ENCODE measurements around the gene KCND2.
"Not testable (repeated sequence)": the region's sequence is repeated elsewhere in the genome, so short reads cannot be mapped to it uniquely, and the experiment has no call there.

Gene KCND2

DNA sequence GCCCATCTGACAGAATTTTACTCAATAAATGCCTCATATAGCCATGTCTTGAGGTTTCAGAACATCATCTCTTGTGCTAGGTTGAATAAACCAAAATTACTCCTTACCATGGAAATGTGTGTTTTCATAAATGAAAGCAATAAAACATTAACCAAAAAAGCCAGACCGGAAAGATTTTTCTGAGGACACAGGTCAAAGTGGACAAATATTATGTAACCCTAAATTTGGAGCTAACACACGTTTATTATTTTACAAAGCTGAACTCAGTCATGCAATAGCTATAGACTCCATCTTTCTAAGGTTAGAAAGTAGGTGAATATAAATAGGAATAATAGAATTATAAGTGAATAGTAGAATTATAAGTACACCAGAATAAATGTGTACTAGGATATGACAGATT, 315.9 kb downstream of the KCND2 start:
- no peak for DNase-seq

DNA sequence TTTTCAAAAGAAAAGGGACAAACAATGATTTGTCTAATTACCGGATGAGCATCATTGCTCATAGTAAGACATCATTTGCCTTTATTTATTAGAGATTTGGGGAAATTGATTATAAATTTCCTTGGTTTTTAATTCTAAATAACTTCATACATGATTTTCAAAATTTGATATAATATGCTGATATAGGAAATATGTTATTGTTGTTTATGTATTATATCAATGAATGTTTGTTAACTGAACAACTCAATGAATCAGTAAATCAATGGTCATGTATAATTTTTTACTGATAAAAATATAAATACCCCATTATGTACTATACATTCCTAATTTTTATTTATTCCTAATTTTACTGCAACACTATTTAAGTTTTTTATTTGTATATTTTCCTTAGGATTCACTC, 327.6 kb downstream of the KCND2 start:
- no peak for DNase-seq

DNA sequence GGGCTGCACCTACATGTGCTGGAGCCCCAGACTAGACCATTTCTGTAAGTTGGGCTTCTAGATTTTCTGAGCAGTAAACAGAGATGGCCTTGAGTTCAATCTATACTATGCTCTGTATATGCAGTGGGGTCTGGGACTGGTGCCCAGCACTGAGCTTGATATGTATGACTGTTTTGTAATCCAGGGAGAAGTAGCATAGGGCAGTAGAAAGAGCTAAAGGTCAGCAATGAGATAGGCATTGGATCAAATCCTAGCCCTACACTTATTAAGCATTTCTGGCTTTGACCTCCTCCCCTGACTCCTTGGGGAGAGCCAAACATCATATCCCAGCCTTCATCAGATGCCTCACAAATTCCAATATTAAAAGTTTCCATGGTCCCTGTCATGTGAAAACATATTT, 330.4 kb downstream of the KCND2 start:
- DNase-seq = no peak

DNA sequence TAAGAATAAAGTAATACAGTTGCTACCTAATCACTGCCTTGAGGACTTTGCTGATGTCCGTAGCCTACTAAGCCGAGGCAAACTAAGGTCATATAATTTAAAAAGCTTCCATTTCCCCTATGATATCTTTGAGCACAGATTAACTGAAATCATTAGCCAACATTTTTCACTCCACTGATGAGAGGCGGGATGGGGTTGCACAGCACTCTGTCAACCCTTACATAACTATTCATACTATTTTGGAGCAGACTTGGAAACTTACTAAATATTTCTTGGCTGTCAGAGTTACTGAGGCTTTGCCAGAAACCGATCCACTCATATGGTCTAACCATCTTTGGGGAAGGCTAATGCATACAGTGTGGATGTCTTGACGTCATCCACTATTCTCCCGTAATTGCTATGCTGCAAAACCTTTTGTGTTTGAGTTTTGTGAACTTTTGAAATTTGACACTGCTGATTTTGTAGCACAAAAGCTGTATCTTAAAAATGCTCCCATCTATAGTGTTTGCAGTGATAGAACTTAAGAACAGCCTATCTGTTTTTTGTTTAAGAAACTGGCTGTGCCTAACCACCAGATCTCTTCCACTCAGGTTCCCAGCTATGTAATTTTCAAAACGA, 336.3 kb downstream of the KCND2 start:
- DNase-seq = no peak

DNA sequence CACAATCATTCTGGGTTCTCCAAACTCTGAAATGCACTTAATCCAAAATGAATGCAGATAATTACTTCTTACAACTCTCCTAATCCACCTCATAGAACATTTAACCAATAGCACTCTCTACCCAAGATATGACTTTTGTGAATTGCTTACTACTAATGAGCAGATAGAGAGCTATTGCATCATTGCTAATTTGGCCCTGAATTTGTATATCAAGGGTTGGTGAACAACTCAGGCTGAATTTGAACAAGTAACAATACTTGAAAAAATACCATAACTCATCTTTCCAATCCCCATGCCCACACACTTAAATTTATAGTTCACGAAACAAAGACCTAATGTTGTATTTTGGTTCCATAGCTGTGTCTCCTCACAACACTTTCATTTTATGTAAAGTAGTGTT, 339.0 kb downstream of the KCND2 start:
- DNase-seq = no peak

DNA sequence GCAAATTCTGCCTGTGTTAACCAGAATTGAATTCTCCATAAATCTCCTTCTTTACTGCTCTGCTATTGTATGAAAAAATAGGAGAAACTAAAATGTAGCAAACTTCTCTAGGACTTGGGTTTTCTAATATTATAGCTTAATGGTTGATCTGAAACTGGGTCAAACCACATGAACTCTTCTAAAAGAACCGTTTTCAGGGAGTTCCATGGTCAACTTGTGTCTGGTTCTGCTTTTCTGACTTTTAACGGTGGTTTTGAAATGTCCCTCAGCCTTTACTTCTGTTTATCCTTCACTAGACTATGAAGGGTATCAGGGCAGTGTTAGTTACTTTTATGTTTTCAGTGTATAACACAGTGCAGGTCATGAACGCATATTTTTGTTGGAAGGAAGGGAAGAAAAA, 342.7 kb downstream of the KCND2 start:
- no peak for DNase-seq

DNA sequence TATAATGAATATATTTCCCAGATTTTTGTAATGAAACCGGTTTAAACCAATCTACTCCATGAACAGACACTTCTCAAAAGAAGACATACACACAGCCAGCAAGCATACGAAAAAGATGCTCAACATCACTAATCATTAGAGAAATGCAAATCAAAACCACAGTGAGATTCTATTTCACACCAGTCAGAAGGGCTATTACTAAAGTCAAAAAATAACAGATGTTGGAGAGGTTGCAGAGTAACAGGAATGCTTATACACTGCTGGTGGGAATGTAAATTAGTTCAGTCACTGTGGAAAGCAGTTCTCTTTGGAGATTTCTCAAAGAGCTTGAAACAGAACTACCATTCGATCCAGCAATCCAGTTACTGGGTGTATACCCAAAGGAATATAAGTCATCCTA, 344.3 kb downstream of the KCND2 start:
- DNase-seq = no peak

DNA sequence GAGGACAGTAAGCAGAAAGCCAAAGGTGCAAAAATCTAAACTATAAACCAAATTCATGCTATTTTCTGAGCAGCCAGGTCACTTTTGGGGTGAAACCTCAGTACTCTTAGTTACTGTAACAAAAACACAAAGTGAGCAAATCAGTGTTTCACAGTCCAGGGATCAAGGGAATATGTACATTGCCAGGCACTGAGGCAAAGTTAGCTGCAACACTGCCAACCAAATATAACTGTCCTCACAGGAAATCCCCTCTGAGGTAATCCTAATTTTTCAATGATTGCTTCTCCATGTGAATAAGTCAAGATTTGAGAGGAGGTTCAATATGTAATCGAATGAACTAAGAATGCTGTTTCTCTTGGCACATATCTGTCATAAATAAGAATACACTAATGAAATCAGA, 355.3 kb downstream of the KCND2 start:
- no peak for DNase-seq

DNA sequence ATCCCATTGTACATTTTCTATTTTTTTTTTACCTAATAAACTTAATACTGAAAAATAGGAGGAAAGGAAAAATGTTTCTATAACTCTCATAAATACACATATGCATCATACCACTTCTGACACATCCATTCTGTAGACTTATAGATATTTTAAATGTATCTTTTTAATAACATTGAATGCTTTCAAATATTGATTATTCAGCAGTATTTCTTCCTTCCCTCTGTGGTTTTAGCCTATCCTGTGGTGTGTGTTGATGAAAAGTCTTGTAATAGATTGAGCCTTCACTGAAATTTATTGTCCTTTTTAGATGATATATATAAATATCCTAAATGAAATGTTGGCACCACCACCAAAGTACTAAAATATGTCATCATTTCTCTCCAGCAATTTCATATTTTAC, 366.9 kb downstream of the KCND2 start:
- DNase-seq = no peak

DNA sequence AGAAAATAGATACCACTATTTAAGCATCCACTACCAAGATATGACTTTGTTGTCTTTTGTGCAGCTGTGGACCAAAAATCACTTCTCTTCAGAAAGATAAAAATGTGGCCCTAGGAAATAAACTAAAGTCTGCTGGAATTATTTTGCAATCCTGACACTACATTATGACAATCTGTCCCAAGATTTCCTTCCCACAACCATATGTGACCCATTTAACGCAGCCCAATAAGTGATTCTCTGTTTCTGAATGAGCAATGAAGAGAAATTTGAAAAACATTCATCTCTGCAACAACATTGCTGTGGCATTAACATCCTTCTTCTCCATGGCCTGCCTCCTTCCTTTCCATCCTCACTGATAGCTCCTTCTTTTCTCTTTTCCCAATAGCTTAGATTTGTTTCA, 373.0 kb downstream of the KCND2 start:
- no peak for DNase-seq

DNA sequence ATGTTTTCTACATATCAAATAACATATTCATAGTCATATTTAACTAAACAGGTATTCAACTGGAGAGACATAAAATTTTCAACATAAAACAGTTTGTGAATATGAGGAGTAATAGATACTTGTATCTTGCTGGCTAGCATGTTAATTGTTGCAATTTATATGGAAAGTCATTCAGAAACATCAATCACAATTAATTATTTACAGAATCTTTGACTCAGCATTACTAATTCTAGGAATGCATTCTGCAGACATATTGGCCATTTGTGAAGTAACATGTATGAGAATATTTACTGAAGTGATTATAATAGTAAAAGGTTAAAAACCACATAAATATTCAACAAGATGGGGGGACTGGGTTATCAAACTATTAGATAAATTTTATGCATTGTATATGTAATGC, 381.3 kb downstream of the KCND2 start:
- DNase-seq = no peak

DNA sequence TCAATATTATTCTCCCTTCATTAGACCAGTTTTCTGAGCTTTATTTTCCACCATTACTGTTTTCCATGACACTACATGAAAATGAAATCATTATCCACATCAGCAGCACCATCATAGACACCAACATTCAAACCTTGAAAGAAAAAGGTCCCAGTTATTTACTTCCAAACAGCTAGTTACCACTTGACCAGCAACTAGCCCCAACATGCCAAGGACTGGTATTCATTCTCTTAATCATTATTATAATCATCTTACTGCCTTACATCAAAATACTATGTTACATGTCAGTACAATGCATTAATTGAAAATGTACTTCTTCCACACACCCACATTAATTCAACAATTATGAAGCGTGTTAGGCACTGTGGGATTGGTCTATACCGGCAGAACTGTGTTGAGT, 385.5 kb downstream of the KCND2 start:
- no peak for DNase-seq

DNA sequence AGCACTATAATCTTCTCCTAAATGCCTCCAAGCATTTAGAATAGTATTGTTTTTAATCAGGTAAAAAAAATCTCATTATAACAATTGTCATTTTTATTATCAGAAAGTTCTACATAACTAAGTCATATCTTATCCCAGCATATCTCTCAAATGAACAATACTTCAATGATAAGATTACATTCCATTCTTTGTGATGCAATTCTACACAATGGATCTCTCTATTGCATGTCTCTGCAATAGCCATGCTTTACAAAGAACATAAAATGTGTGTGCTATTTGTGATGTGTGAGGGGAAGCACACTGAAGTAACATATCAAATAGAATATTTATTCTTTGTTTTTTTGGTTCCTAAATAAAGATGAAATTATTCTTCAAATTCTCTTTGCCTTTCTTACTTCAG, 389.3 kb downstream of the KCND2 start:
- DNase-seq = no peak

DNA sequence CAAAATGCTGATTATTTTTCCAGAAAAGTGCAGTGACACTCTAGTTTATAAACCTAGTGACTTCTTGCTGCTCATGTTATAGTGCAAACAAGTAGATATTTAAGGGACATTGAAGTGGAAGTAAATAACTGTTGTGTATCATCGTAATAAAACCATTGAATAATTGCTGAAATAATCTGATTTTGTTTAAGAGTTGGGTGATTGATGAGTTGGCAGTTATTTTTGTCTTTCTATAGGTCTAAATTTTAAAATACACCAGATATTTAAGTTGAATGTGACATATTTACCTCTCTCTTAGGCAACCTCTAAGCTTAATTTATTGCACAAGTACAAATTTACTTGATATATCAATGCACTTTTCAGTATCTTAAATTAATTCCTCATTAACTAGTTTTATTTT, 392.1 kb downstream of the KCND2 start:
- no peak for DNase-seq

DNA sequence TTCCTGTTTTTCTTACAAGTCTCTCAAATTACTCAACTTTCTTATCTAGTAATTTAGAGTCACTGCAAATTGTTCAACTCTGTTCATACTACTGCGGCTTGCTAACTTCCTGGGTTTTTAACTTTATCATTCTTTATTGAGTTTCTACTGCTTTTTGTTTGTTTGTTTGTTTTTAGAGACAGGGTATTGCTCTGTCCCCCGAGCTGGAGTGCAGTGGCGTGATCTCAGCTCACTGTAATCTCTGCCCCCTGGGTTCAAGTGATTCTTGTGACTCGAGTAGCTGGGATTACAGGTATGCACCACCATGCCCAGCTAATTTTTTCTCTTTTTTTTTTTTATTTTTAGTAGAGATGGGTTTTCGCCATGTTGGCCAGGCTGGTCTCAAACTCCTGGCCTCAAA, 402.1 kb downstream of the KCND2 start:
- no peak for DNase-seq

DNA sequence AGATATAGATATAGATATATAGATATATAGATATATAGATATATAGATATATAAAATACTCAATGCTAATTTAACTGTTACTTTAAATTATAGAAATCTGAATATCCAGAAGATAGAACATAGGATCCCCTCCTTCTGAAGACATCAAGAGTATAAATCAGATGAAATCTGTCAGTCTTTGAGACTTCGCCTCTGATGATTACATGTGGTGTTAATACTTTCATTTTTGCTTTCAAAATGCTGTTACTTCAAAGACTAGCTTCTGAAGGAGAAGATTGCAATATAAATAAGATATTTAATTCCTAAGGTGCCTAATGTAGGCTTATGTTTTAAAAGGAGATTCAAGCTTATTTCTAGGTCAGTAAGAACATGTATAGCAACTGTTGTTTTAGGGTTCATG, 404.6 kb downstream of the KCND2 start:
- DNase-seq = no peak

DNA sequence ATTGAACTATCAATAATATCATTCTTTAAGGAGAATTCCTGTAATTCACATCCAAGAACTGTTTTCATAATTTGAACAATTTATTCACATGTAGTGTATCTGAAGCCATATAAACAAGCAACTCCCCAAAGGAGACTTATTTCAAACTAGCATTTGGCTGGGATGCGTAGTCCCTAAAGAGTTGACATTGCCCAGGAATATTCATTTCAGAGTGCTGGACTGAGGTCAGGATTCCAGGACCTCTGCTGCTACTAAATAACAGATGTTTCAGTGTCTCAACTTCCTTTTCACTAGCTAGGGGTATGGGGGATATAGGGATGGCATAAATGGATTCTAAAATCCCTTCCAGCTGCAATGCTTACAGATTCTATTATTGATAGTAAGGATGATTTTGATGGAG, 408.0 kb downstream of the KCND2 start:
- no peak for DNase-seq

DNA sequence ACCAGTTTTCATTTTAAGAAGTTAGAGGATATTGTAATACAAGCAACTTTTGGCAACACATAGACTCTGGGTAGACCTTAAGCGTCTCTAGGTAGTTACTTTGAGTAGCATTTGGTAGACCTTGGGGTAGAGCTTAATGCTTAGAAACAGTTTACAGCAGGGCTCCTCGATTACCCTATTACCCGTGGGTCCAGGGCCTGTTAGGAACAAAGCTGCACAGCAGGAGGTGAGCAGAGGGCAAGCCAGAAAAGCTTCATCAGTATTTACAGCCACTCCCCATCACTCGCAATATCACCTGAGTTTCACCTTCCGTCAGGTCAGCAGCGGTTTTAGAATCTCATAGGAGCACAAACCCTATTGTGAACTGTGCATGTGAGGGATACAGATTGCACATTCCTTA, 411.5 kb downstream of the KCND2 start:
- no peak for DNase-seq

DNA sequence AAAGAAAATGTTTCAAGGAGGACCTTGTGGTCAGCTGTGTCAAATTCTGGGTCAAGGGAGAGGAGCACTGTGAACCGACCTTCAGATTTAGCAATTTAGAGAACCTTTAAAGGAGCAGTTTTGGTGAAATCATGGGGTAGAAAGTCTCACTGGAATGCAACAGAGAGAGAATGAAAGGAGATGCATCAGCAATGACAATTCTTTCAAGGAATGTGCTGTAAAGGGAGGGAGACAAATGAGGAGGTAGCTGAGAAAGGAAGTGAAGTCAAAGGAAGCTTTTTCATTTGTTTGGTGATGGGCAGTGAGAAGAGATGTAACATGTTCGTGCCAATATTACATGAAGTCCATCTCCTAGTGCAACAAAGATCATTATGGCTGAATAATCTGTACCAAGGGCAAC, 418.9 kb downstream of the KCND2 start:
- DNase-seq = no peak

DNA sequence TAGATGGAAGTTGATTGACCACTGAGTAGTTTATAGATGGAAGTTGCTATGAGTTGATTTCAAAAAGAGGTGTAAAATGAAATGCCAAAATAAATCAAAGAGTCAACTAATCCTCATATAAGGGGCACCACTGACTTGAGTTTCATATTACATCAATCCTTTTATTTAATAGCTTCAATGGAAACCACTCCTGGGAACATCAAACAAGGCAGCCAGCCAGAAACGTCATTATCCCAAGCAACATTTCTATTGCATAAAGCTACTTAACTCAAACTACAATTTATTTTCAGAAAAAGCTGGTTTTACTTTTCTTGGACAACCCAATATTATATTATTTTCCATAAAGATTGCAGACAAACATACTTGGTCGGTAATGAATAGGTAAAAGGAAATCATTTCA, 422.9 kb downstream of the KCND2 start:
- no peak for DNase-seq

DNA sequence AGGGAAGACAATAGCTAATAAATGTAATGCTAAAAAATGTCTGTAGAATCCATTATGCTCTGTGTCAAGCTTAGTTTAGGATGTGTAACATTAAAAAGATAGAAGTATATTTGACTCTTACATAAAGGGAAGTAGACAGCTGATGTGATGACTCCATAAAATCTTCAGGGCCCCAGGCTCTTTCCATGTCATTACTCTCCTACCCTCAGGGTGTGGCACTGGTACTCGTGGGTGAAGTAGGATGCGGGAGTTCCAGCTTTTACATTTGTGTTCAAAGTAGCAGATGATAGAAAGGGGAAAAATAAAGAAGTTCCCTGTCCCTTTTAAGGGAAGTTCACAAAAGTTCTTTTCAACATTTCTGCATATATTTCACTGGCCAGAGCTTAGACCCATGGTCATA, 427.8 kb downstream of the KCND2 start:
- DNase-seq = no peak

DNA sequence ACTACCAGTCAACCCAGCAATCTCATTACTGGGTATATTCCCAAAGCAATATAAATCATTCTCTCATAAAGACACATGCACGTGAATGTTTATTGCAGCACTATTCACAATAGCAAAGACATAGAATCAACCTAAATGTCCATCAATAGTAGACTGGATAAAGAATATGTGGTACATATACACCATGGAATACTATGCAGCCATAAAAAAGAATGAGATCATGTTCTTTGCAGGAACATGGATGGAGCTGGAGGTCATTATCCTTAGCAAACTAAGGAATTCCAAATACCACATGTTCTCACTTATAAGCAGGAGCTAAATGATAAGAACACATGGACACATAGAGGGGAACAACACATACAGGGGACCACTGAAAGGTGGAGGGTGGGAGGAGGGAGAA, 429.4 kb downstream of the KCND2 start:
- DNase-seq = not testable (repeated sequence)

DNA sequence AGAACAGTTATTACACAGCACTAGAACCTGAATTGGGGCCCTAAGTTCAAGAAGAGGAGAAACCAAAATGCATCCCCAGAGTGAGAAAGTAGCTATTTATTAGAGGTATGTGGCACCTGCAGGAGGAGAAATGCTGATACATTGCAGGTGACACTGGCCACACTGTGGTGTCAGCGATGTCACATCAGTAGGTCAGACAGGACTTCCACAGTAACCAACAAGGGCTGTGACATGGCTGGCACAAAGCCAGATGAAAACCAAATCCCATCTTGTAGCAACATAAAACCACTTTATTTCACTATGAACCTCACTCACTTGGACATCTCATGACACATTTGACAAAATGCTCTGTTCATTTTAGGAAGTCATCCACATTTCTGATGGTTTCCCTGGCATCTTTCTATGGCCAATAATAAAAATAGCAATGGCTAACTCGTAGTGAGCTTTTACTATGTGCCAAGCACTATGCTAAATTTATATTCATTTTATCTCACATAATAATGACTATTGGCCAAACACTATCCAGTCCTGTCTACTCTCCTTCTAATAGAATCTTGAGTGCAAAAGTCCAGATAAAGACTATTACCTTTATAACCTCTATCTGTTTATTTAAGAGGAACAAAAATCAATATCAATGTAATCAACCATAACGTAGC, 430.7 kb downstream of the KCND2 start:
- DNase-seq = no peak

DNA sequence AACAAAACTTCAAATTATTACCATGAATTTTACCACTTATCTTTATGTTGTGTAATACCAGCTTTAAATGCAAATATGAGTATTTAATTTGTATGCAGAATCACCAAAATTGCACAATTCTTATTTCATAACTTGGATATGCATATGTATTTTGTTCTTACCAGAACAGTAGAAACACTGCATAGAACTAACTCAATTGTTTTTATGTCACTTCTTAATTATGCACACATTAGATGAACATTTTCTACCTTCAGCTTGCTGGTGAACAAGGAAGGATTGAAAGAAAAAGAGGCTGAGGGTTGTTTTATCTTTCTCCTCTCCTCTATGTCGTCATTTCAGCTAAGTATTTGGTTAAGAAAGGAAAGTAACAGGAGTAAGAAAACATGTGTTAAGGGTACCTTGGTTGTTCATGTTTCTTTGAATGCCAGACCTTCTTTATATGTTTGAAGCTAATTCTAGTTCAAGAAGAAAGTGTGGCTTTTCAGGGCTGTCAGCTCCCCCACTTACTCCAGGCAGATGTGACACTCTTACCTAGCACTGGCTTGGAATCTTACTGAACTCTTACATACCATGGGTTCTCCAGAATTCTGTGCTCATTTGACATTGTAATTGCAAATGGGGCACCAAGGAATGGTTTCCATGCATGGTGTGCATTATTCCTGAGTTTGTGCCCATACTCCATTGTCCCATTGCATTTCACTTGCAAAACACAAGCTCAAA, 436.4 kb downstream of the KCND2 start:
- DNase-seq = no peak

DNA sequence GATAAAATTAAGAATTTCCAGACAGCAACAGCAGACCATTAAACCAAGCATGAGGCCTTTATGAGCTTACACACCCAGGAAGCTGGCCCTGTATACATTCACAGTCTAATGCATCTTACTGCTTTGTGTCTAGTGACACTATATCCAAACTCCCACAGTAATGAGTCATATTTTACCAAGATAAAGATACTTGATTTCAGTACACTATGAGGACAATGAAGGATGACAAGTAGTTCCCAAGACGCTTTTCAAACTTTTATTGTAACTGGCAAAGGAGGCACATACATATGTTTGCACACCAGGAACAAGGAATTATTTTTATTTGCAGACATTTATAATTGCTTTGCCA, 437.0 kb downstream of the KCND2 start:
- no peak for DNase-seq
